Ishikawa (cell line): ENCODE data around the gene RBFOX1.

ENCODE experiments used
- CEBPB ChIP-seq: IDR thresholded peaks from 2 replicates; pipeline ENCODE4 v1.6.1; 2012
- CREB1 ChIP-seq: IDR thresholded peaks from 2 replicates; pipeline ENCODE4 v1.6.1; 2012; ENCODE audit warnings: low read depth
- EGR1 ChIP-seq: IDR thresholded peaks from 2 replicates; pipeline ENCODE4 v1.6.1; 2012
- EP300 ChIP-seq: IDR thresholded peaks from 2 replicates; pipeline ENCODE4 v1.6.1; 2012; ENCODE audit warnings: borderline replicate concordance
- FOXM1 ChIP-seq: IDR thresholded peaks from 2 replicates; pipeline ENCODE4 v1.6.1; 2012; ENCODE audit warnings: low read depth, borderline replicate concordance
- NFIC ChIP-seq: IDR thresholded peaks from 2 replicates; pipeline ENCODE4 v1.6.1; 2012
- RAD21 ChIP-seq: IDR thresholded peaks from 2 replicates; pipeline ENCODE4 v1.6.1; 2012; ENCODE audit warnings: low read depth
- TAF1 ChIP-seq: IDR thresholded peaks from 2 replicates; pipeline ENCODE4 v1.6.1; 2012; ENCODE audit warnings: low read depth, mild to moderate bottlenecking
- TCF12 ChIP-seq: IDR thresholded peaks from 2 replicates; pipeline ENCODE4 v1.6.1; 2012; ENCODE audit warnings: low read depth
- TEAD4 ChIP-seq: IDR thresholded peaks from 2 replicates; pipeline ENCODE4 v1.6.1; 2012
- YY1 ChIP-seq: IDR thresholded peaks from 2 replicates; pipeline ENCODE4 v1.6.1; 2012; ENCODE audit warnings: low read depth
- ZBTB7A ChIP-seq: IDR thresholded peaks from 2 replicates; pipeline ENCODE4 v1.6.1; 2012; ENCODE audit warnings: low read depth
- TF ChIP-seq, protein P1 (sequence below): IDR thresholded peaks from 2 replicates; pipeline ENCODE4 v1.6.1; 2012; ENCODE audit warnings: low read depth, mild to moderate bottlenecking
- TF ChIP-seq, protein P2 (sequence below): IDR thresholded peaks from 2 replicates; pipeline ENCODE4 v1.6.1; 2012
- TF ChIP-seq, protein P3 (sequence below): IDR thresholded peaks from 2 replicates; pipeline ENCODE4 v1.6.1; 2012

Gene RBFOX1

DNA sequence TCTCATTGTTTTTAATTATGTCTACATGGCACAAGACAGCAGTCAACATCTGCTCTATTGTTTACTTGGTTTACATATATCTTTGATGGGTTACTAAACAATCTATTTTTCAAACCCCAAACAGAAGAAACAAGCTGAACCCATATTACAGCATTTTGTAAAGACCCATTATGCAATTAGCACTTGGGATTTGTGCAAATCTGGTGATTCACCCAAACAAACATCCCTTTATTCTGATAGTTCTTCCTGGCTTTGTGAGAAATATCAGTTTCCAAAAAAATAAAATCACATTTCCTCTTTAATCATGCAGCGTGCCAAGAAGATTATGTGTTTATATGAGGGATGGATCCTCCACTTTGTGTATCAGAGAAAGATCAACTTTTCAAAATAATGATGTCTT, 16.8 kb upstream of the RBFOX1 start:
- TF ChIP-seq EGR1, result no peak
- no peak for TF ChIP-seq TCF12
- no peak for TF ChIP-seq CEBPB
- TF ChIP-seq, protein P1, sequence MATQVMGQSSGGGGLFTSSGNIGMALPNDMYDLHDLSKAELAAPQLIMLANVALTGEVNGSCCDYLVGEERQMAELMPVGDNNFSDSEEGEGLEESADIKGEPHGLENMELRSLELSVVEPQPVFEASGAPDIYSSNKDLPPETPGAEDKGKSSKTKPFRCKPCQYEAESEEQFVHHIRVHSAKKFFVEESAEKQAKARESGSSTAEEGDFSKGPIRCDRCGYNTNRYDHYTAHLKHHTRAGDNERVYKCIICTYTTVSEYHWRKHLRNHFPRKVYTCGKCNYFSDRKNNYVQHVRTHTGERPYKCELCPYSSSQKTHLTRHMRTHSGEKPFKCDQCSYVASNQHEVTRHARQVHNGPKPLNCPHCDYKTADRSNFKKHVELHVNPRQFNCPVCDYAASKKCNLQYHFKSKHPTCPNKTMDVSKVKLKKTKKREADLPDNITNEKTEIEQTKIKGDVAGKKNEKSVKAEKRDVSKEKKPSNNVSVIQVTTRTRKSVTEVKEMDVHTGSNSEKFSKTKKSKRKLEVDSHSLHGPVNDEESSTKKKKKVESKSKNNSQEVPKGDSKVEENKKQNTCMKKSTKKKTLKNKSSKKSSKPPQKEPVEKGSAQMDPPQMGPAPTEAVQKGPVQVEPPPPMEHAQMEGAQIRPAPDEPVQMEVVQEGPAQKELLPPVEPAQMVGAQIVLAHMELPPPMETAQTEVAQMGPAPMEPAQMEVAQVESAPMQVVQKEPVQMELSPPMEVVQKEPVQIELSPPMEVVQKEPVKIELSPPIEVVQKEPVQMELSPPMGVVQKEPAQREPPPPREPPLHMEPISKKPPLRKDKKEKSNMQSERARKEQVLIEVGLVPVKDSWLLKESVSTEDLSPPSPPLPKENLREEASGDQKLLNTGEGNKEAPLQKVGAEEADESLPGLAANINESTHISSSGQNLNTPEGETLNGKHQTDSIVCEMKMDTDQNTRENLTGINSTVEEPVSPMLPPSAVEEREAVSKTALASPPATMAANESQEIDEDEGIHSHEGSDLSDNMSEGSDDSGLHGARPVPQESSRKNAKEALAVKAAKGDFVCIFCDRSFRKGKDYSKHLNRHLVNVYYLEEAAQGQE, result no peak

DNA sequence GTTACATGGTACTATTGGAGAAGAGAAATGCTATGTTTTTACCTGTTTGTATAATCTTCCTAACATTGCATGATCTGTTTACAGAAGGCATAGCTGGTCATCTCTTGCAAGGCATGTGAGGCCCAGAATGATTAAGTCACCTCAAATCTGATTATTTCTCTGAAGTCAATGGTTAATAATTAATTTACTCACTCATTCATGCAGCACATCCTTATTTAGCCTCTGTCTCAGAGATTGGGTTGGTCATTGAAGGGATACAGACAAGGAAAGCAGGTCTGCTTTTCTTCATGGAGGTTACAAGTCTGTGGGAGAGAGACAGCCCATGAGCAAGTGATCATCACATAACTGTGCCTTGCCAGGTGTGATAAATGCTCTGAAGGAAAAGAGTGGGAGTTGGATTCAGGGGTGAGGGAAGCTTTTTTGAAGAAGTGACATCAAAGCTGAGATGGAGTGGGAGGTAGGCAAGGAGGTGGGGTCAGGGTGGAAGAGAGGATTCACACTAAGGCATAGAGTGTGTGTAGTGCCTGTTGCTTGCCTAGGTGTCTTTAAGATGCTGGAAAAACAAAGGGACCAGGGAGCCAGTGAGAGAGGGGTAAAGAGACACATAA, 16.3 kb upstream of the RBFOX1 start:
- TF ChIP-seq, protein P2, sequence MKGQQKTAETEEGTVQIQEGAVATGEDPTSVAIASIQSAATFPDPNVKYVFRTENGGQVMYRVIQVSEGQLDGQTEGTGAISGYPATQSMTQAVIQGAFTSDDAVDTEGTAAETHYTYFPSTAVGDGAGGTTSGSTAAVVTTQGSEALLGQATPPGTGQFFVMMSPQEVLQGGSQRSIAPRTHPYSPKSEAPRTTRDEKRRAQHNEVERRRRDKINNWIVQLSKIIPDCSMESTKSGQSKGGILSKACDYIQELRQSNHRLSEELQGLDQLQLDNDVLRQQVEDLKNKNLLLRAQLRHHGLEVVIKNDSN, result no peak
- TF ChIP-seq TEAD4 (no peak), ZBTB7A (no peak), RAD21 (no peak), CEBPB (no peak), YY1 (no peak), NFIC (no peak), EP300 (no peak), TCF12 (no peak), CREB1 (no peak), EGR1 (no peak), TAF1 (no peak), FOXM1 (no peak)
- TF ChIP-seq, protein P3, sequence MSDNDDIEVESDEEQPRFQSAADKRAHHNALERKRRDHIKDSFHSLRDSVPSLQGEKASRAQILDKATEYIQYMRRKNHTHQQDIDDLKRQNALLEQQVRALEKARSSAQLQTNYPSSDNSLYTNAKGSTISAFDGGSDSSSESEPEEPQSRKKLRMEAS, result no peak
- TF ChIP-seq, protein P1, result no peak

DNA sequence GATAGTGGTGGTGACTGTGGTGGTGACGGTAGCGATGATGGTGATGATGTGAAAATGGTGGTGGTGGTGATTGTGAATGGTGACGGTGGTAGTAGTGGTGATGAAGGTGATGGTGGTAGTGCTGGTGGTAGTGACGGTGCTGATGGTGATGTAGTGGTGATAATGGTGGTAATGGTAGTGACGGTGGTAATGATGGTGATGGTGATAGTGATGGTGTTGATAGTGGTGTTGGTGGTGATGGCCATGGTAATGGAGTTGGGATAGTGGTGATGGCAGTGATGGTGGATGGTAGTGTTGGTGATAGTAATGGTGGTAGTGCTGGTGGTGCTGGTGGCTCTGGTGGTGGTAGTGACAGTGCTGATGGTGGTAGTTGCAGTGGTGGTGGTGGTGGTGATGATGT, 14.7 kb upstream of the RBFOX1 start:
- TF ChIP-seq NFIC (no peak), CEBPB (no peak), TEAD4 (no peak), EP300 (no peak), TCF12 (no peak)
- TF ChIP-seq, protein P2, result no peak

DNA sequence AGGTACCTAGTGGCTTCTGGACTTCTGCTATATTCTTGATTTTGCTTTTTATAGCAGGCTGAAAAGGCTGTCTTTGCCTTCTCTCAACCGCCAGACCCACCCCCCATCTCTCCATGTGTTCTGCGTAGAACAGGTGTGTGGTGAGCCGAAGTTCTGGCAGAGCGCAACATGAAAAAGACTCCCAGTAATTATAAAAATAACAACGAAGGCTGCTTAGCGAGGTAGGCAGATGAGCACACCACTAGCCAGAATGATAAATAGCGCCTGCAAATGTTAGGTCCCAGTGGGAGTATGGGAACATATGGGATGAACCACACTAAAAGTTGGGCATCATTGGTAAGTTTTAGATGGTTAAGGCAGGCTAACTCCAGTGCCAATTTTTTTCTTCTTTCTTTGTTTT, 14.0 kb upstream of the RBFOX1 start:
- TF ChIP-seq RAD21, result no peak
- TF ChIP-seq, protein P2, result no peak
- no peak for TF ChIP-seq EGR1
- no peak for TF ChIP-seq CREB1
- TF ChIP-seq TAF1, result no peak
- TF ChIP-seq, protein P1, result no peak
- TF ChIP-seq FOXM1, result no peak
- TF ChIP-seq YY1, result no peak

DNA sequence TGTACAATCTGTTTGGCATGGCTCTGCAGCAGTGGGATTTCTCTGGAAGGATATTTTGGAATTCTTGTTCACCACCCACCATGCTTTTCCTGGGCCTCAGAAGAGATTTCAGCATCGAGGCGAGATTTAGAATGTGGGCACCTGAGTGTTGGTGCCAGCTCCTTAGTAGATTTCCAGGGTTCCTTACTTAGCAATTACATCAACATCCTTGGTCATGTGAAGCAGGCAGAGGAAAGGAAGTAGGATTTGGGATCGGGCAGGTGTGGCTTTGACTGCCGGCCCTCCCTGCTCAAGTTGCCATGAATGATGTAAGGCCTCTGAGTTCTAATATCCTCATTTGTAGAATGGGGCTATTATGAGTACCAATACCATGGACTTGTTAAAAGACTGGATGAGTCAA, 13.1 kb upstream of the RBFOX1 start:
- TF ChIP-seq FOXM1 (no peak), TAF1 (no peak), CREB1 (no peak), EP300 (no peak), ZBTB7A (no peak), NFIC (no peak), EGR1 (no peak), RAD21 (no peak), CEBPB (no peak), TCF12 (no peak), TEAD4 (no peak), YY1 (no peak)
- TF ChIP-seq, protein P1, result no peak
- TF ChIP-seq, protein P2, result no peak
- TF ChIP-seq, protein P3, result no peak
